HG02938 (cell line): ENCODE results near the gene YEATS2.
"Not testable (repeated sequence)": the region's sequence is repeated elsewhere in the genome, so short reads cannot be mapped to it uniquely, and the experiment has no call there.

ENCODE experiments used
- ATAC-seq: cut with Tn5 transposase; IDR thresholded peaks from one replicate; pipeline ENCODE4 v1.9.1; 2021; ENCODE audit warnings: mild to moderate bottlenecking, moderate library complexity; ENCODE audit not compliant: unreplicated experiment

The YEATS2 gene

DNA sequence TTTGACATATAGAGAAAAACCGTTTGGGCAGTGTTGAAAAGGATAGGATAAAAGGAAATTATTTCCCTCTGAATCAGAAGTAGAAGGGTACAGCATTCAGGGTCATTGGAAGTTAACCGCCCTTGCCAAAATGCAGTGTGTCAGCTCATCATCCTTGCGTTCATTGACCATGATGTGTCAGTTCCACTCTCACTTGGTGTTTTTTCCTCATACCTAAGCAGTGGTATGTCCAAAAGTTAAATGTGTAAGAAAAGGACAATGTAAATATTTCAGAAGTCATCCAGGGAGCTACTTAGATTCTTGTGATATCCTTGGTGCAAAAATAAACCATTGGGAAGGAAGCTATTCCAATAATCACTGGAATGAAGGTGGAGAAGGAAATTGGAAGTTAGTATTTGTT is 77.0 kb downstream of the YEATS2 start:
- no peak for ATAC-seq

DNA sequence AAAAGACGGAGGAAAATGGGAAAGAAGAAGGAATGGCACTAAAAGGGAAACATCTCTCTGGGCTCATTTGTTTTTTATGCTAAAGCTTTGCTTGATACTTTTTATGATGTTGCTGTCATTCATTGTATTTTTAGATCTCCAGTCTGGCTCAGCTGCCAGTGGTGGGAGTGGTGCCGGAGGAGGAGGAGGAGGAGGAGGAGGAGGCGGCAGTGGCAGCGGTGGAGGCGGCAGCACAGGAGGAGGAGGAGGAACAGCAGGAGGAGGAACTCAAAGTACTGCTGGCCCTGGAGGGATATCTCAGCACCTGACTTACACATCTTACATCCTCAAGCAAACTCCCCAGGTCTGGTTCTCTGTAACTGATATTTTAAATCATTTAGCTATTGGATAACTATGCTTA is 78.2 kb downstream of the YEATS2 start:
- ATAC-seq: no peak

DNA sequence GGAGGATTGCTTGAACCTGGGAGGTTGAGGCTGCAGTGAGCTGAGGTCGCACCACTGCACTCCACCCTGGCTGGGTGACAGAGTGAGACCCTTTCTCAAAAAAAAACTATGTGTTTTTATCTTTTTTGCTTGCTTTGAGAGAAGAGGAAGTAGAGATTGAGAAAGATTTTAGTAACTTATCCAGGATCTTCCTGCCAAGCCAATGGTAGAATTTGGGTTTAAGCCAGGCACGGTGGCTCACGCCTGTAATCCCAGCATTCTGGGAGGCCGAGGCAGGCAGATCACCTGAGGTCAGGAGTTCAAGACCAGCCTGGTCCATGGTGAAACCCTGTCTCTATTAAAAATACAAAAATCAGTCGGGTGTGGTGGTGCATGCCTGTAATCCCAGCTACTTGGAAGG is 78.9 kb downstream of the YEATS2 start:
- not testable (repeated sequence) for ATAC-seq

DNA sequence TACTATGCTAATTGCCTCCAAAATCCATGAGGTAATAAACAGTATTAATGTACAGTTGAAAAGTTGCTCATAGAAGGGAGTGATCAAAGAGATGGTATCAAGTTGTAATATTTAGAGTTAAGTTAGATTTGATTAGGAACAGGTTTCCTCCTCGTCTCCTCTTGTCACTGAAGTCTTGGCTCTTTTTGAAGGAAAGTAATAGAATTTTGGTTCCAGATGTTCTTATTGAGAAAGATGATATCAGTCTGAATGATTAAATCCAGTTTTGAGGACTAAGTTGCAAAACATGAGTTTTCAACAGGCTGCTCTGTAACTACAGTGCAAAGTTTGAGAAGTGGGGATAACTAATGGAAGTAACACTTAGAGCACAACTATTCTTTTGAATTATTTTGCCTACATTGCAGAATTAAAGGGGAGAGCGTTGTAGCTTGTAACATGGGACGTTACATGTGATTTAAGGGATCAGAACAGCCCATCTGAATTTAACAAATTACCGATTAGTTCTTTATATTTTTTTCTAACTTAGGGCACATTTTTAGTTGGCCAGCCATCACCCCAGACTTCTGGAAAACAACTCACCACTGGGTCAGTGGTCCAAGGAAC is 79.5 kb downstream of the YEATS2 start:
- no peak for ATAC-seq

DNA sequence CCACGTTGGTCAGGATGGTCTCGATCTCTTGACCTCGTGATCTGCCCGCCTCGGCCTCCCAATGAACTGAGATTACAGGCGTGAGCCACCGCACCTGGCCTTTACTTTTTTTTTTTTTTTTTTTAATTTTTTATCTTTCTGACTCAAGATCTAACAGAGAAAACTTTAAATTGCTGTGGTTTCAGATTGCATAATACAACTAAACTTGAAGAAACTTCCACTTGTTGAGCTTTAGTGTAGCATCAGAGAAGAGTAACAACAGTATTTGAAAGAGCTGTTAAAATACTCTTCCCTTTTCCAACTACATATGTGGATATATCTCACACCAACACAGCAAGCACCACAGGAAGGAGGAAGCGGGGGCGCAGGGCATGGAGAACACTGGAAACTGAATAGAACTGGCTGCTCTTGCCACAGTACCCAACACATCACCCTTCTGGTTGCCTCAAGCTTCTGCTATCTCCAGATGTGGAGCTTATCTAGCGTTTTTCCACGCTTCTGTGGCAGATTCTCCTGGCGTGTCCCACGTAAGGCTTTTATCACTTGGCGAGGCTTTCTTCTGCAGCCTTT is 82.4 kb downstream of the YEATS2 start:
- no peak for ATAC-seq

DNA sequence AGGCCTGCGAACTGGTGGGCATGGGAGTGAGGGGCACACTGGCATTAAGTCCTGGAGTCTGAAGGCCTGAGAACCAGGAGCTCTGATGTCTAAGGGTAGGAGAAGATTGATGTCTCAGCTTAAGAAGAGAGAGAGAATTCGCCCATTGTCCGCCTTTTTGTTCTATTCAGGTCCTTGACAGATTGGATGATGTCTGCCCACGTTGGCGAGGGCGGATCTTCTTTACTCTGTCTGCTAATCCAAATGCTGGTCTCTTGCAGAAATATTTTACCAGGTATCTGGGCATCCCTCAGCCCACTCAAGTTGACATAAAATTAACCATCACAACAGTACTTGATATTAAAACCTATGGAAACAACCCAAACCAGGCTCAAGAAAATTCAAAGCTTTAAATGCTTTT is 83.6 kb downstream of the YEATS2 start:
- ATAC-seq: no peak

DNA sequence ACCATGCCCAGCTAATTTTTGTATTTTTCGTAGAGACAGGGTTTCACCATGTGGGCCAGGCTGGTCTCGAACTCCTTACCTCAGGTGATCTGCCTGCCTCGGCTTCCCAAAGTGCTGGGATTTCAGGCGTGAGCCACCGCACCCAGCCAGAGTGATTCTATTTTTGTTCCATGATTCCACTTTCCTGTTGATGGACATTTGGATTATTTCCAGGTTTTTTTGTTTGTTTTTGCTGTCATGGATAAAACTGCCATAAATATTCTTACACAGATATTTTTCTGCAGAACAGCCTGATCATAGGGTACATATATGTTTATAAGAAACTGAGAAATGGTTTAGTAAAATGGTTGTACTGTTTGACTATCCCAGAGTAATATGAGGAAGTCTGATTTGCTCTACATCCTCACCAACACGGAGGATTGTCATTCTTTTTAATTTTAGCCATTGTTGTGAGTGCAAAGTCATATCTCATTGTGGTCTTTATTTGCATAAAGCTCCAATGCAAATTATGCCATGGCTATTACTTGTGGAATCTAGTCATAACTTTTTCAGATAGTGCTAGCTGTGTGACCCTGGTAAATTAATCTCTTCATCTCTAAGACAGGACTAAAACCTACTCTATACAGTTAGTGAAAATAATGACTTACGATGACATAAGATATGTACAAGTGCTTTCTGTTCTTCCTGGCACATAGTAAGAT is 85.1 kb downstream of the YEATS2 start:
- ATAC-seq: no peak

DNA sequence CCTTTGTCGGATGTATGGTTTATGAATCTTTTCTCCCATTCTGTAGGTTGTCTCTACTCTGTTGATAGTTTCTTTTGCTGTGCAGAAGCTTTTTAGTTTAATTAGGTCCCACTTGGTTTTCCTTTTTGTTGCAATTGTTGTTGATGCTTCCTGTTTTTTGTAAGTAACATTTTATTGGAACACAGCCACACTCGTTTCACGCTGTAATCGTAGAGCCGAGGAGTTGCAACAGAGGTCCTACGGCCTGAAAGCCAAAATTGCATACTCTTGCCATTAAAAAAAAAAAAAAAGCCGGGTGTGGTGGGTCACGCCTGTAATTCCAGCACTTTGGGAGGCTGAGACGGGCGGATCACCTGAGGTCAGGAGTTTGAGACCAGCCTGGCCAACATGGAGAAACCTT is 86.9 kb downstream of the YEATS2 start:
- ATAC-seq: not testable (repeated sequence)

DNA sequence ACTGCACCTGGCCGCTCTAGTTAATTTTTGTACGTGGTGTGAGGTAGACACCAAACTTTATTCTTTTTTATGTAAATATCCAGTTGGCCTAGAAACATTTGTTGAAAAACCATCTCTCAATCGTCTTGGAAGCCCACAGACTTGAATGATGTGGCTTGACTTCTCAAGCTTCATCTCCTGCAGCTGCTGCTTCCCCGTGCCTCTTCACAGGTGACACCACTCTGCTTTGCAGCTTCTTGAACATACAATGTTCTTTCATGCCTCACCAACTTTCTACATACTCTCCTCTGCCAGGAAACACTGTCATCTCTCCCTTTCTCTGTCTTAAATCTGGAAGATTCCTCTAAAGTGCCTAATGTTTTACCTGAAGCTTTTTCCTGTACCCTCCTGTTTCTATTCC is 92.2 kb downstream of the YEATS2 start:
- ATAC-seq: no peak

DNA sequence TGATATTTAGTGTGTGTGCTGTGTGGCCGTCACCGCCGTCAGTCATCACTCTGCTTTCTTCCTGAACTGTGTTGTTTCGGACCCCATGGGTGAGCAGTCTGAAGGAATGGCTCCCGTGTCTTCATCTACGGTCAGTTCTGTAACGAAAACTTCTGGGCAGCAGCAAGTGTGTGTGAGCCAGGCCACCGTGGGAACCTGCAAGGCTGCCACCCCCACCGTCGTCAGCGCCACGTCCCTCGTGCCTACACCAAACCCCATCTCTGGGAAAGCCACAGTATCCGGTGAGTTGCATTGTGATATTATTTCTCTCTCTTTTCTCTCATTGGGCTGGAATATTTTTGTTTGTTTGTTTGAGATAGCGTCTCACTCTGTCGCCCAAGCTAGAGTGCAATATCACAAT is 93.1 kb downstream of the YEATS2 start:
- no peak for ATAC-seq

DNA sequence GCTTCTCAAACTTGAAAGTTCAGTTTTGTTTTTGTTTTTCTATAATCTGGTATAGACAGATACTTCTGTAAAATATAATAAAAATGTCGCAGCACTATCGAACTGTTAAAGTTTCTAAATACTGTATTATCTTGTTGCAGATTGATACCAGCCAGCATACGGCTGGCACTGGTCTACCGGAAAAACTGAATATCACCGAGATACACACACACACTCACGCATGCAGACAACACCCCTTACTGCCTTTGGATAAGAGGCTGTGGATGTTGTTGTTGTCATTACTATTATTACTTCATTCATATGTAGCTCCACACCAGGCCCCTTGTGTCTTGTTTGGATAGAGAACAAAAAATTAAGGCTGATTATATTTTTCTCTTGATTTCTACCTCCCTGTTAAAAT is 95.4 kb downstream of the YEATS2 start:
- no peak for ATAC-seq

DNA sequence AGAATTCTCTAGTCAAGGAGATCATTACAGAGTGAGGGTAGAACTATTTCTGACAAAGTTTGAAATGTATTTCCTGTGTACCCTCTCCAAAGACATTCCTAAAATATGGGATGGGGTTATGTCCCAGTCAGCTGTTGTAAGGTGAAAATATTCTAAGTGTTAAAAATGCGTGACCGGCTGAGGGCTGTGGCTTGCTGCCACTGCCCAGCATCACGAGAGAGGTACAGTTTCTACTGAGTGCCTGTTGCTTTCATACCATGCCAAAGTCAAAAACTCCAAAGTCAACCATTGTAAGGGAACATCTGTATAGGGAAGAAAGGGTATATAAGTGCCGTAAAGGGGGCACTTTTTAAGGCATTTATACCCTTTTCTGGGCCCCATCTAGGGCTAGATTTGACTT is 96.9 kb downstream of the YEATS2 start:
- no peak for ATAC-seq

DNA sequence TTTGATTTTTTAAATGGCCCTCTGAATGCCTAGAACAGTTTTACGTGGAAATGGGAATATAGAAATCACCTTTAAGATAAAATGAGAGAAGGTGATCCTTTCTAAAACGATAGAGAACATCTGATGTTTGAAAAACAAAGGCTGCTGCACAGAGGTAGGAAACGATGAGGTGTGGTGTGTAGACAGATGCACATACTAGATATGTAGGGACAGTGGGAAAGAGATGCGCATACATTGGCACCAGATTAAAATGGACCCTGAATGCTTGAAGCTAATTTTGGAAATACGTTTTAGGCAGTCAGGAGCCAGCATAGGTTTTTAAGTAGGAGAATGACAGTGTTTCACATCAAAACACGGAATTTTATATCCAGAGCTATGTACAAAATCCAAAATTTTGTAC is 98.8 kb downstream of the YEATS2 start:
- ATAC-seq: no peak

DNA sequence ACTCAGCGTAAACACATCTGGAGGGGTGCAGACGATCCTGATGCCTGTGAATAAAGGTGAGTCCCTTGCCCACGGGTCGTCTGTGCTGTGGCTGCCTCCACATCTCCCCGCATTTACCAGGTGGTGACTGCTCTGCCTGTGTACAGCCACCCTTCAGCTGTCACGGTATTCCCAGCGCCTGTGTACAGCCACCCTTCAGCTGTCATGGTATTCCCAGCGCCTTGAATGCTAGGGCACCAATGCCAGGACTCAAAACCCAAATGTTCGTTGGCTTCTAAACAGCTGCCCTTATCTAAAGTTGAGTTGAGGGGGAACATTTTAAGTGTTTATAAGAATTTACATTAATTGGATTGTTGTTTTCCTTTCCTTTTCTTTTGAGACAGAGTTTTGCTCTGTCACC is 100.4 kb downstream of the YEATS2 start:
- ATAC-seq: no peak

DNA sequence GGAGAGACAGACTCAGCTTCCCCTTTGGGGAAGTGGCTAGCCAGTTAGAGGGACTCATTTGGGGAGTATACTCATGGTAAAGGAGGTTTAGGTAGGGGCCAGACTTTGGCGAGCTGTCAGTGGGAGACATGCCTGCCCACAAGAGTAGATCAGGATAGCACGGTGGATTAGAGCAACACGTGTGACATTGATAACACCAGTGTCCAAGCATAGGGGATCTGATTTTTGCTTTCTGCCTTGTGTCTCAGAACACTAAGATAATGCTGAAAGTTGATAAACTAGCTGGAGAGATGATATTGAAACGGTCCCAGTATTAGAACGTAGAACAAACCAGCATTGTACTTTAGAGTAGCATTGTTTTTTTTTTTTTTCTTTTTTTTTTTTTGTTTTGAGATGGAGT is 101.9 kb downstream of the YEATS2 start:
- no peak for ATAC-seq

DNA sequence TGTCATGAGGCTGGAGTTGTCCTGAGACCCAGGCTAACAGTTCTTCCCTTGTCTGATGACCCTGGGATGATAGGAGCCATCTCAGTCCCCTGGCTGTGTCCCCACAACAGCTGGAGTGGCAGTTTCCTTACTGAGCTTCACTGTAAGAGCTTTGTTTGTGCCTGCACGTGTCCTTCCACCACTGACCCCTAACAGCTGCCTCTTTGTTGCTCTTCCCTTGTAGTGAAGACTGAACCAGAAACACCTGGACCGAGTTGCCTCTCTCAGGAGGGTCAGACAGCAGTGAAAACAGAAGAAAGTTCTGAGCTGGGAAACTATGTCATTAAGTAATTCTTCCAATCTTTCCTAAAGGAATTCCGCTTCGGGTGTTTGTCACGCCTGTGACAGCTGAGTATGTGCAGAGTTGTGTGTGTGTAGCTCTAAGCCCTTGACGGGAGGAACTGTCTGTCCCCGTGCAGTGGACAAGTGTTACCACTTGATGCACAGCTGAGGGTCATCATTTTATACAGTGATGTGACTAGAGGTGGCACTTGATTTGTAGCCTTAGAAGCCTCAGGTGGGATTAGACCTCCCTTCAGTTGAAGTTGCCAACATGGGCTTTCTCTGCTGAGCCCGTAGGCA is 102.8 kb downstream of the YEATS2 start:
- ATAC-seq: no peak

DNA sequence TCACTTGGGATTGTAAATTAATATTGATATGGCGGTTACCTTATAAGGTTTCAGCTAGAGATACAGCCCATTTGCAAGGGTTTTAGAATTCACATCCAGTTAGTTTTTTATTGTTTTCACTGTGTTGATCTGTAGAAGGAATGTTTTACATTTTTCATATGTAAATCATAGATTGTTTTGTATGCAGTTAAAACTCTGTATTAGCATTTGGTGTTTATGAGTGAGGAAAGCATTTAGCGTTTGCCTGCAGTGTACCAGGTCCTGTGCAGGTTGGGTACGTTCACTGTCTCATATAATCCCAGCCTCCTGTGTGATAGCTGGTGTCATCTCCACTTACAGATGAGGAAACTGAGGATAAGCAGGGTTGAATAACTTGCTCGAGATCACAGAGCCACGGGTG is 104.0 kb downstream of the YEATS2 start:
- no peak for ATAC-seq

DNA sequence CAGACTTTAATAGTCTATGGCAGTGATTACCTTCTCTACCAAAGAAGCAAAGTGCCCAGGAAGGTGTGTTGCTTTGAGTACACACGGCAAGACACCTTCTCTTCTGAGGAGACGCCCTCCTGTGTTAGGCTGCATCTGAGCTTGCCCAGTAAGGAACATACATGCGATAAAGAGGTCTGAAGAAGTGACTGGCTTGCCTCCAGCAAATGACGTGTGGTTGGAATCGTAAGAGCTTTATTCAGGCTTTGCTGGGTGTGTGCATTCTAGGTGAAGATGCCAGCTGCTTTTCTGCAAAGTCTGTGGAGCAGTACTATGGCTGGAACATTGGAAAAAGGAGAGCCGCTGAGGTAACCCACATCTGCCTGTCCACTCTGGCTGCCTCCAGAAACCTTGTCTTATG is 105.4 kb downstream of the YEATS2 start:
- no peak for ATAC-seq

DNA sequence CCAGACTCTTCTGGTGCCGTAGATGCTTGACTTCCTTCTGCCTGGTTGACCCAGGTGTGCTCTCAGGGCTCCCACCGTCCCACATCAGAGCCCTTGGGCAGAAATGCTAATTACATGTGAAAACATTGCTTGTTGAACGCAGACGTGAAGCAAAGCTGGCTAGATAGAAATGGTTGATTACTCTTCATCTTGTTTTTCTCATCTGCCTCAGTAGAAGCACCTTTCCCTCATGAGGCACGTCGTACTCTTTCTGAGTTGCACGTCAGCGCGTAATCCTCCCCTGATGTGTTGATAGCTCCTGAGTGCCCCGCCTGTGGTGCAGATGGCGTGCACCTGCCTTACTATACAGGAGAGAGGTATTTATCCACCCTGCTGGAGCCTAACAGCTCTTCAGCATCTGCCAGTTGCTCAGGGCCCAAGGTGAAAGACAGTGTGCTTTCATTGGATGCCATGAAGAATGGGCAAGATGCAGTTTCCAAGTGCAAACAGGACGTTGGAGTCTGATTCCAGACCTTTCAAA is 109.7 kb downstream of the YEATS2 start:
- no peak for ATAC-seq

DNA sequence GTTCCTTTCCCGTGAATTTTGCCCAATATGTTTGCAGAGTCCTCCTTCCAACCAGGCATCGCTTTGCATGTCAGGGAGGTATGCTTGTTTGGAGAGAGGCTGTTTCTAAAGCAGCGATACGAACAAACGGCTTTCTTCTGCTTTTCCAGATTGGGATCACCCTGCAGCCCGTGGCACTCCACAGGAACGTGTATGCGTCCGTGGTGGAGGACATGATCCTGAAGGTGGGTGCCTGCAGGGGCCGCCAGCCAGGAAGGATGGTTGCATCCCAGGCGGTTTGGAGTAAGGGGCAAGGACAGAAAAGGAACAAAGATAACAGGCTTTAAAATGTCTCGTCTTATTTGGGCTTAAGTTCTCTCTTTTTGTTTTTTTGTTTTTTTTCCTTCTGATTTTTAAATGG is 110.3 kb downstream of the YEATS2 start:
- ATAC-seq: no peak

DNA sequence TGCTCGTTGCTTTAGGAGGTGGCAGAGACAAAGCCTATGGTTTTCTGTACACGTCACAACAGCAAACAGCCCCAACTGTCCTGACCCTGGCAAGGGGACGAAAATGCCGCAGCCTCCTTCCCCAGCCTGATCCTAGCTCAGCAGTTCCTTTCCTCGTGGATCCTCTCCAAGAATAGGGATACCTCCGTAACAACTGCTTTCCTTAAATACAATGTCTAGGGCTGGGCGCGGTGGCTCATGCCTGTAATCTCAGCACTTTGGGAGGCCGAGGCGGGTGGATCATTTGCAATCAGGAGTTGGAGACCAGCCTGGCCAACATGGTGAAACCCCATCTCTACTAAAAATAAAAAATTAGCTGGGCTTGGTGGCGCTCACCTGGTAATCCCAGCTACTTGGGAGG is 110.8 kb downstream of the YEATS2 start:
- ATAC-seq: no peak

DNA sequence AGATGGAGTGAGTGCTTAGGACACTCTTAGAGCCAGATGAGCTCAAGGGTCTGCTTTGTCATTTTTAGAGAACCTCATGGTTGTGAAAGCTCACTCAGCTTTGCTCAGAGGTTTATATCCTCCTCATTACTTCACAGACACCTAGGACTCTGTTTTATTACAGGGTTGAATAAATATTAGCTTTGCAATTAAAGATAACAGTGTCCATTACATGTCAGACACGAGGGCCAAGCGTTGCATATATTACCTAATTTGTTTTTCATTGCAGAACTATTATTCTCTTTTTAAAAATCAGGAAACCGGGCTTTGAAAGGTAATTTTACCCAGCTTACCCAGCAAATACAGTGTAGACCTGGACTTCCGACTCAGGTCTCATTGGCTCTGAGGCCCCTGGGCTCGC is 111.7 kb downstream of the YEATS2 start:
- ATAC-seq: no peak
